ENCODE data around the gene MLPH.

The MLPH gene

DNA sequence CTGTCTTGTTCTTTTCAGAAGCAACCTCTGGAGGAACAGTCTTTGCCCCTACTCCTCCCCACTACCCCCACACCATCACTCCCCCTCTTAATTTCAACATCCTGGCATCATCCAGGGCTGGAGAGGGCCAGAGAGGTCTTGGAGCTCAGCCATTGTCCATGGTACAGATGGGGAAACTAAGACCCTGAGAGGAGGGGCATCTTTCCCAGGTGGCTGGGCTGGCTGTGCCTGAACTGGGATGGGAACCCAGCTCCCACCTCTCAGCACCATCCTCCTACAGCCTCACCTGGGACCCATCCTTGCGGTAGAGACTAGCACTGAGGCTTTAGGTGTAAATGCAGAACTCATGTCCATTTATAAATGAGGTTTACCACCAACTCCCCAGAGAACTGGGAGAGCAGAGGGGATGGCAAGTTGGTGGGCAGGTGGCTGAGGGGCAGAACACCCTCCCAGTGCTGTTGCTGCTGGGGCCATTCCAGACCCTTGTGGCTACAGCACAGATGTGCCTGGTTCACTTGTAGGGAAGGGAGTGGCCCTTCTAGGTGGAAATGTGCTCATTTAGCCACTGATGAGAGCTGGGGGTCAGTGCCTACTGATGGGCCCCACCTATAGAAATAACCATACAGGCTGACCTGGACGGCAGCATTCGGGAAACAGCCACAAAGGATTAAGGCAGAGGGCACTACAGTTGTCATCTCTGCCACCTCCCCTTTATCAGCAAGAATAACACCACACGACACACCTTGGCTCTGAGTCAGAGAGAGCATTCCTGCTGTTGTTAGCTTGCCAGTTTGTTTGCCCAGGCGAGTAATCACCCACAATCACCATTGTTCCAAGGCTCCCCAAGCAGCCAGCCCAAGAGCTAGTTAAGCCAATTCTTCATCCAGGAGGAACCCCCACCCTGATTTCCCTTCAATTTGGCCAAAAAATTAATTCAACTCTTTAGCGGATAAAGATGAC is 2.1 kb downstream of the MLPH start:
- H3K4me2 ChIP-seq (ENCODE audit: insufficient read depth, low read length): no peak overlapping the region
- ATAC-seq (ENCODE audit: insufficient read depth, low read depth) (no peak), DNase-seq (no peak)
- no peak overlapping the region for H3K27ac ChIP-seq (ENCODE audit: low read length)
- no peak overlapping the region for H3K9ac ChIP-seq (ENCODE audit: low read depth, low read length)
- no peaks in the 10 kb centered on the region for H3K27me3 ChIP-seq (ENCODE audit: insufficient read depth, low read length, poor library complexity)
- H3K36me3 ChIP-seq (ENCODE audit: insufficient read depth, low read length): no peaks in the 10 kb centered on the region
- H3K4me3 ChIP-seq (ENCODE audit: low read depth in 1 of 2, low read length in 2 of 2): no peak overlapping the region
- H2AFZ ChIP-seq (ENCODE audit: low read depth, low read length): no peak overlapping the region
- H3K9me3 ChIP-seq (ENCODE audit: insufficient read depth, low read length, severe bottlenecking): peaks cover 16% of the 10 kb centered on the region
- H3K79me2 ChIP-seq (ENCODE audit: insufficient read depth, low read length): no peaks in the 10 kb centered on the region
- no peak for TF ChIP-seq EZH2 (IDR thresholded peaks at IDR 0.05; ENCODE audit: borderline replicate concordance, low read depth, low read length, severe bottlenecking)
- TF ChIP-seq, protein P1, sequence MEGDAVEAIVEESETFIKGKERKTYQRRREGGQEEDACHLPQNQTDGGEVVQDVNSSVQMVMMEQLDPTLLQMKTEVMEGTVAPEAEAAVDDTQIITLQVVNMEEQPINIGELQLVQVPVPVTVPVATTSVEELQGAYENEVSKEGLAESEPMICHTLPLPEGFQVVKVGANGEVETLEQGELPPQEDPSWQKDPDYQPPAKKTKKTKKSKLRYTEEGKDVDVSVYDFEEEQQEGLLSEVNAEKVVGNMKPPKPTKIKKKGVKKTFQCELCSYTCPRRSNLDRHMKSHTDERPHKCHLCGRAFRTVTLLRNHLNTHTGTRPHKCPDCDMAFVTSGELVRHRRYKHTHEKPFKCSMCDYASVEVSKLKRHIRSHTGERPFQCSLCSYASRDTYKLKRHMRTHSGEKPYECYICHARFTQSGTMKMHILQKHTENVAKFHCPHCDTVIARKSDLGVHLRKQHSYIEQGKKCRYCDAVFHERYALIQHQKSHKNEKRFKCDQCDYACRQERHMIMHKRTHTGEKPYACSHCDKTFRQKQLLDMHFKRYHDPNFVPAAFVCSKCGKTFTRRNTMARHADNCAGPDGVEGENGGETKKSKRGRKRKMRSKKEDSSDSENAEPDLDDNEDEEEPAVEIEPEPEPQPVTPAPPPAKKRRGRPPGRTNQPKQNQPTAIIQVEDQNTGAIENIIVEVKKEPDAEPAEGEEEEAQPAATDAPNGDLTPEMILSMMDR (IDR thresholded peaks at IDR 0.05; ENCODE audit: borderline replicate concordance, extremely low read depth, low read length, poor library complexity, severe bottlenecking): no peak
- H4K20me1 ChIP-seq (ENCODE audit: insufficient read depth, low read length): no peaks in the 10 kb centered on the region
- no peaks in the 10 kb centered on the region for H3K4me1 ChIP-seq (ENCODE audit: insufficient read depth, low read length)

DNA sequence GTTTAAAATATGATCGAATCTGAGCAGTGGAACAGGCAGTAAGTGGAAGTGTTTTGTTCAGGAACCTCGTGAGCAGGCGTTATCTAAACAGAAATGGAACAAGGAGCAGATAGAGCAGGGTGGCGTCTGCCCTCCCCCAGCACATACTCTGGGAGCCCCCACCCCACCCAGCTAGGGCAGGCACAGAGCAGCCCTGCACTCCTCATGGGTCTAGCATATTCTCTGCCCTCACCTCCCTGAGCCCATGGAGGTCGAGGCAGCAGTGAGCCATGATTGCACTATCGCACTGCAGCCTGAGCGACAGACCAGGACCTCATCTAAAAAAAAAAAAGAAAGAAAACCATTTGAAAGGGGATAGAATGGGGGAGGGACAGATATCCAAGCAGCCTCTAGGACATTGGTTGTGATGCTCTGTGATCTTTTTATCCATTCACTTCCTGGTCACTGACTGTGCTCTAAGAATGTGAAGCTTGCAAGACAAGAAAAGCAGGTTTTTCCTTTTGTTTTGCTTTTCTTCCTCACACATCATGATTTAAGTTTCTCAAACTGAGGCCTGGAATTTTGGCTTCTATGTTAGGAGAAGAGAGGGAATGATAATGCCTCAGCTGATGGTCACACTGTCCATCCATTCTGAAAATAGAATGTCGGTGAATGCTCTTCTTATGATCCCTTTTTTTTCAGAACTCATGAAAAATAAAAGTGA is 3.1 kb downstream of the MLPH start:
- Histone ChIP-seq H3K36me3 (ENCODE audit: insufficient read depth, low read length) (no peaks in the 10 kb centered on the region), H3K4me1 (ENCODE audit: insufficient read depth, low read length) (no peaks in the 10 kb centered on the region), H3K27ac (ENCODE audit: low read length) (no peak overlapping the region), H3K9me3 (ENCODE audit: insufficient read depth, low read length, severe bottlenecking) (peaks cover 16% of the 10 kb centered on the region), H3K27me3 (ENCODE audit: insufficient read depth, low read length, poor library complexity) (no peaks in the 10 kb centered on the region), H4K20me1 (ENCODE audit: insufficient read depth, low read length) (no peaks in the 10 kb centered on the region), H3K79me2 (ENCODE audit: insufficient read depth, low read length) (no peaks in the 10 kb centered on the region), H3K4me2 (ENCODE audit: insufficient read depth, low read length) (no peak overlapping the region), H3K9ac (ENCODE audit: low read depth, low read length) (no peak overlapping the region), H2AFZ (ENCODE audit: low read depth, low read length) (no peak overlapping the region), H3K4me3 (ENCODE audit: low read depth in 1 of 2, low read length in 2 of 2) (no peak overlapping the region)
- TF ChIP-seq EZH2 (IDR thresholded peaks at IDR 0.05; ENCODE audit: borderline replicate concordance, low read depth, low read length, severe bottlenecking): no peak
- TF ChIP-seq, protein P1 (IDR thresholded peaks at IDR 0.05; ENCODE audit: borderline replicate concordance, extremely low read depth, low read length, poor library complexity, severe bottlenecking): no peak
- DNase-seq: no peak
- ATAC-seq (ENCODE audit: insufficient read depth, low read depth): no peak

DNA sequence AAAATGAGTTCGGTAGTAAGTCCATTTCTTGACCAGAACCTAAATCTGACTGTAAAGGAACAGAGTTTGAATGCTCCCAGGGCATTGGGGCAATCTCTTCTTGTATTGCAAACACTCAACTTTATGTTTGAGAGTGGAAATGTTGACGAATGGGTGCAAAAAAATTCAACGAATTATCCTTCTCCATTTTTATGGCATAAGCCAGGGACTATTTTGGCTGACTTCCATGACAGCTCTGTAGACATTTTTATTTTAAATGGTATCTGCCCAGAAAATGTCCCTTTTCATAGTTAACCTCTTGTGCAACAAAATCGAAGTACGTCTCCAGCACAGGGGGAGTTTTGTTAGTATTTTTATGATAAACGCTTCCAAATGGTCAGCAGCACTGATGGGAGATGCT is 3.7 kb downstream of the MLPH start:
- no peaks in the 10 kb centered on the region for H3K79me2 ChIP-seq (ENCODE audit: insufficient read depth, low read length)
- no peaks in the 10 kb centered on the region for H3K27me3 ChIP-seq (ENCODE audit: insufficient read depth, low read length, poor library complexity)
- peaks cover 16% of the 10 kb centered on the region for H3K9me3 ChIP-seq (ENCODE audit: insufficient read depth, low read length, severe bottlenecking)
- H3K4me2 ChIP-seq (ENCODE audit: insufficient read depth, low read length): no peak overlapping the region
- TF ChIP-seq EZH2 (IDR thresholded peaks at IDR 0.05; ENCODE audit: borderline replicate concordance, low read depth, low read length, severe bottlenecking): no peak
- TF ChIP-seq, protein P1 (IDR thresholded peaks at IDR 0.05; ENCODE audit: borderline replicate concordance, extremely low read depth, low read length, poor library complexity, severe bottlenecking): no peak
- no peak overlapping the region for H2AFZ ChIP-seq (ENCODE audit: low read depth, low read length)
- no peak overlapping the region for H3K4me3 ChIP-seq (ENCODE audit: low read depth in 1 of 2, low read length in 2 of 2)
- DNase-seq: no peak
- H3K27ac ChIP-seq (ENCODE audit: low read length): no peak overlapping the region
- H4K20me1 ChIP-seq (ENCODE audit: insufficient read depth, low read length): no peaks in the 10 kb centered on the region
- H3K4me1 ChIP-seq (ENCODE audit: insufficient read depth, low read length): no peaks in the 10 kb centered on the region
- no peaks in the 10 kb centered on the region for H3K36me3 ChIP-seq (ENCODE audit: insufficient read depth, low read length)
- H3K9ac ChIP-seq (ENCODE audit: low read depth, low read length): no peak overlapping the region
- no peak for ATAC-seq (ENCODE audit: insufficient read depth, low read depth)

Data from DND-41 (cell line).